Epidermal melanocyte (primary cell): Measurements from ENCODE around the gene PSPC1.
"Not testable (repeated sequence)": the region's sequence is repeated elsewhere in the genome, so short reads cannot be mapped to it uniquely, and the experiment has no call there.

ENCODE experiments used
- DNase-seq: peaks from one replicate; pipeline ENCODE4 v3.0.0; 2011; ENCODE audit warnings: low spot score; ENCODE audit not compliant: insufficient read length

Gene PSPC1

GRCh38 chr13:19782727-19783682 lies at the start of gene PSPC1:
Gene PSPC1 (minus strand): TSS chr13:19782945. CDS start chr13:19782757, 188 bp downstream.
- DNase-seq, result peak; percentile 98

GRCh38 chr13:19822673-19823072 lies 39.9 kb upstream of the PSPC1 start:
- no peak for DNase-seq

- DNase-seq, result no peak
These were observed 35.6 kb upstream of the PSPC1 start for GRCh38 chr13:19818223-19818842.

- no peak for DNase-seq
These were observed 34.9 kb upstream of the PSPC1 start for GRCh38 chr13:19817510-19818158.

- DNase-seq, result no peak
These were observed 34.4 kb upstream of the PSPC1 start for GRCh38 chr13:19817106-19817505.

GRCh38 chr13:19815842-19816241 lies 33.1 kb upstream of the PSPC1 start:
- not testable (repeated sequence) for DNase-seq

- no peak for DNase-seq
These were observed 28.5 kb upstream of the PSPC1 start for GRCh38 chr13:19810996-19811881.

GRCh38 chr13:19810151-19810550 lies 27.4 kb upstream of the PSPC1 start:
- no peak for DNase-seq

GRCh38 chr13:19805765-19806164 lies 23.0 kb upstream of the PSPC1 start:
- no peak for DNase-seq

GRCh38 chr13:19795956-19796355 lies 13.2 kb upstream of the PSPC1 start:
- DNase-seq, result no peak

GRCh38 chr13:19794631-19795030 lies 11.9 kb upstream of the PSPC1 start:
- DNase-seq, result no peak

- DNase-seq, result no peak
These were observed 9.3 kb upstream of the PSPC1 start for GRCh38 chr13:19791953-19792537.

- DNase-seq, result peak; percentile 24
These were observed 557 bp downstream of the PSPC1 start for GRCh38 chr13:19782049-19782726.

GRCh38 chr13:19781526-19781925 lies 1.2 kb downstream of the PSPC1 start:
- DNase-seq, result no peak

GRCh38 chr13:19780753-19781418 lies 1.9 kb downstream of the PSPC1 start:
- not testable (repeated sequence) for DNase-seq

- no peak for DNase-seq
These were observed 10.4 kb downstream of the PSPC1 start for GRCh38 chr13:19772306-19772705.

GRCh38 chr13:19769854-19770253 lies 12.9 kb downstream of the PSPC1 start:
- DNase-seq, result no peak

GRCh38 chr13:19767966-19768365 lies 14.8 kb downstream of the PSPC1 start:
- DNase-seq, result no peak

GRCh38 chr13:19766591-19766990 lies 16.2 kb downstream of the PSPC1 start:
- no peak for DNase-seq

GRCh38 chr13:19764237-19764636 lies 18.5 kb downstream of the PSPC1 start:
- no peak for DNase-seq
